Activated CD8-positive, alpha-beta T cell treated with anti-CD3 and anti-CD28 coated beads for 36 hours (primary cell): ENCODE results near the gene PRRX2. TPM values are rescaled to one million over a fixed set of nuclear protein-coding genes. Genes with fewer than 3 reads are reported as not detected.
A peak's percentile ranks its signal among the peaks of the same experiment; 100 is the strongest.

Source experiments
- ATAC-seq: fragments of 200-7000 bp; cut with Tn5 transposase; one replicate; pipeline ENCODE4 v1.10.0; 2021; ENCODE audit warnings: mild to moderate bottlenecking, moderate library complexity
- CTCF ChIA-PET: fragments of 350-600 bp; sonication (Branson Sonifier 250); formaldehyde crosslinking; loops from one replicate; lab custom pipeline; 2021; ENCODE audit warnings: antibody characterized with exemption; lab: Charles Lee
- POLR2A ChIA-PET: fragments of 350-600 bp; sonication (Branson Sonifier 250); formaldehyde crosslinking; loops from one replicate; lab custom pipeline; 2021; ENCODE audit warnings: antibody characterized with exemption; lab: Charles Lee
- DNase-seq: peaks from one replicate; pipeline ENCODE4 v3.0.0-alpha.2; 2020
- H3K27ac Mint-ChIP-seq: one replicate; pipeline ENCODE4 v1.8.0; 2021; ENCODE audit warnings: mild to moderate bottlenecking, mixed read lengths
- H3K27me3 Mint-ChIP-seq: one replicate; pipeline ENCODE4 v1.8.0; 2021; ENCODE audit warnings: mixed read lengths
- H3K36me3 Mint-ChIP-seq: one replicate; pipeline ENCODE4 v1.8.0; 2021; ENCODE audit warnings: low read depth, mixed read lengths
- H3K4me1 Mint-ChIP-seq: one replicate; pipeline ENCODE4 v1.8.0; 2021; ENCODE audit warnings: low read depth, mixed read lengths
- H3K4me3 Mint-ChIP-seq: one replicate; pipeline ENCODE4 v1.8.0; 2021; ENCODE audit warnings: mild to moderate bottlenecking, moderate library complexity, mixed read lengths
- H3K9me3 Mint-ChIP-seq: one replicate; pipeline ENCODE4 v1.8.0; 2021; ENCODE audit warnings: mixed read lengths
- intact Hi-C: fragments of 100-400 bp; cut with micrococcal nuclease; formaldehyde crosslinking; loops from one replicate; pipeline ENCODE4 v1.10.0; 2022
- total RNA-seq, 2 experiments: library from RNA; stranded (reverse); gene quantifications; one replicate each; pipeline ENCODE4 v1.2.3, GENCODE V29; 2021
- TF ChIP-seq, protein P1 (sequence below): fragments of 200-600 bp; IDR thresholded peaks from one replicate; pipeline ENCODE4 v1.8.0; 2022; ENCODE audit warnings: antibody characterized with exemption, mild to moderate bottlenecking

The PRRX2 gene
- total RNA-seq, 2 experiments from 2014 or later, result 0.85 to 1.2 TPM

DNA sequence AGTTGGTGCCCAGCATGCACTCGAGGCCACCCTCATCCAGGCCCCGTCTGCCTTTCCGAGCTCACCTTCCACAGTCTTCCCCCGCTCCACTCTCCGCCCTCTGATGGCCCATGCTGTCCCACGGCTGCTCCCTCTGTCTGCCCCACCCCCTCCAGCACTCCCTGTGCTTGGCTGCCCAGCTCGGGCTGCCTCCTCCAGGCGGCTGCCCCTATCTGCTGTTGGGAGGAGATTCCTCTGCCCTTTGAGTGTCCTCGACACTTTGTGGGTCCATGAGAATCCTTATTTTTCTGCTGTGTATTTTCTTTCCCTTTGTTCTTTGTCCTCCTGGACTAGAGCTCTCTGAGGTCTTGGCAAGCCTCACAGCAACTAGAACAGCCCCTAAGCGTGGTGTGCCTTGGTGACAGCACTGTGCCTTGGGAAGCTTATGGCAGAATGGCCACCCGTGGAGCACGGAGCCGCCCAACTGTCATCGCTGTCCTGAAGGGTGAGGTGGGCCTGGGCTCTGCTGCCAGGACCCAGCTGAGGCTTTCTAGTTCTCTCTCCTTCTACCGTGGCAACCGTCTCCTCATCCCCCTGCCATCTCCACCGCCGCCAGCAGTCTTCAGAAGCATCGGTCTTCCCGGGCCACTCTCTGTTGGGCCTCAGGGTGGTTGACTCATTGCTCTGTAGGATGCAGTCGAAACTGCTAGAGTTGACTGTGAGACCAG lies 34.3 kb upstream of the PRRX2 start:
- CTCF ChIA-PET, result interaction anchor here (2.5 kb wide), 1 partner anchor 159 kb away, joined by 7 read pairs; no protein-coding TSS in a partner anchor
- ATAC-seq (no peak), DNase-seq (no peak)
- intact Hi-C loops, result no loop called here
- TF ChIP-seq, protein P1, sequence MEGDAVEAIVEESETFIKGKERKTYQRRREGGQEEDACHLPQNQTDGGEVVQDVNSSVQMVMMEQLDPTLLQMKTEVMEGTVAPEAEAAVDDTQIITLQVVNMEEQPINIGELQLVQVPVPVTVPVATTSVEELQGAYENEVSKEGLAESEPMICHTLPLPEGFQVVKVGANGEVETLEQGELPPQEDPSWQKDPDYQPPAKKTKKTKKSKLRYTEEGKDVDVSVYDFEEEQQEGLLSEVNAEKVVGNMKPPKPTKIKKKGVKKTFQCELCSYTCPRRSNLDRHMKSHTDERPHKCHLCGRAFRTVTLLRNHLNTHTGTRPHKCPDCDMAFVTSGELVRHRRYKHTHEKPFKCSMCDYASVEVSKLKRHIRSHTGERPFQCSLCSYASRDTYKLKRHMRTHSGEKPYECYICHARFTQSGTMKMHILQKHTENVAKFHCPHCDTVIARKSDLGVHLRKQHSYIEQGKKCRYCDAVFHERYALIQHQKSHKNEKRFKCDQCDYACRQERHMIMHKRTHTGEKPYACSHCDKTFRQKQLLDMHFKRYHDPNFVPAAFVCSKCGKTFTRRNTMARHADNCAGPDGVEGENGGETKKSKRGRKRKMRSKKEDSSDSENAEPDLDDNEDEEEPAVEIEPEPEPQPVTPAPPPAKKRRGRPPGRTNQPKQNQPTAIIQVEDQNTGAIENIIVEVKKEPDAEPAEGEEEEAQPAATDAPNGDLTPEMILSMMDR, result no peak
- Mint-ChIP-seq H3K4me3 (no peak overlapping the region), H3K27ac (peak overlapping the region; percentile 48), H3K4me1 (peaks cover 49% of the 10 kb centered on the region), H3K27me3 (no peaks in the 10 kb centered on the region), H3K36me3 (peaks cover 52% of the 10 kb centered on the region), H3K9me3 (no peaks in the 10 kb centered on the region)
- POLR2A ChIA-PET, result interaction anchor here (1.6 to 3.3 kb wide), 2 partner anchors 9 to 454 kb away, joined by 4 to 21 read pairs; partner anchors contain the start of gene ASB6

DNA sequence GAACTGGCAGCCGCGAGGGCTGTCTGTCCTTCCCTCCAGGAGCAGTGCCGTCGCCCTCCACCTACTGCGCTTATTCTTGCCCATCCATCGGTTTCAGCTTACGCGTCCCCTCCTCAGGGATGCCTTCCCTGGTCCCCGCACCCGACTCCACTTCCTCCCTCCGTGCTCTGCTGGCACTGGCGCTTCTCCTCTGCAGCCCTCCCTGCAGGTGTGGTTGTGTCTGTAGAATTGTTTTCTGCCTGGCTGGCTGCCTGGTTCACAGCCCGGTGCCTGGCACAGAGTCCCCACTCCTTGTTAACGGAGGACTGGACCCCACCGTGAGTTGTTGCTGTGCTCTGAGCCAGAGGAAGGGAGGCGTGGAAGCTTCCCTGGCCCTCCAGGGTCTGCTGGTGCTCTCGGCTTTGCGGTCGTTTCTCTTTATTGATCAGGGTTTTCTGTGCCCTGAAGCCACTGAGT lies 33.7 kb upstream of the PRRX2 start:
- H3K4me1 Mint-ChIP-seq, result peaks cover 49% of the 10 kb centered on the region
- H3K4me3 Mint-ChIP-seq, result no peak overlapping the region
- TF ChIP-seq, protein P1, result no peak
- ChIA-PET POLR2A (no interaction called here), CTCF (no interaction called here)
- no peak for ATAC-seq
- peaks cover 52% of the 10 kb centered on the region for H3K36me3 Mint-ChIP-seq
- H3K27me3 Mint-ChIP-seq, result no peaks in the 10 kb centered on the region
- no peaks in the 10 kb centered on the region for H3K9me3 Mint-ChIP-seq
- no peak for DNase-seq
- intact Hi-C loops, result no loop called here
- H3K27ac Mint-ChIP-seq, result peak overlapping the region; percentile 48

DNA sequence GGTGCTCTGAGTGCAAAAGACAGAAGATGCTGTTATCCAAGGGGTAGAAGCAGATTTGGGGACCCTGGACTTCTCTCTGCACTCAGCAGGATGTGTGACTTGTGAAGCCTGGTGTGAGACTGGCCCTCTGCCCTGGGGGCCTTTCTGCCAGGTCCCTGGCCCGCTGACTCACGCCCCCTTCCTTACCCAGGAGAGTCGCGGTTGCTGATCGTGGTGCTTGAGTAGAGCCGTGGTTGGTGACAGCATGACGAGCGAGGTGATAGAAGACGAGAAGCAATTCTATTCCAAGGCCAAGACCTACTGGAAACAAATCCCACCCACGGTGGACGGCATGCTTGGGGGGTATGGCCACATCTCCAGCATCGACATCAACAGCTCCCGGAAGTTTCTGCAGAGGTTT lies 33.0 kb upstream of the PRRX2 start:
- POLR2A ChIA-PET, result no interaction called here
- no peak for ATAC-seq
- Mint-ChIP-seq H3K4me3 (no peak overlapping the region), H3K4me1 (peaks cover 43% of the 10 kb centered on the region), H3K27ac (no peak overlapping the region), H3K9me3 (no peaks in the 10 kb centered on the region), H3K36me3 (peaks cover 48% of the 10 kb centered on the region), H3K27me3 (no peaks in the 10 kb centered on the region)
- CTCF ChIA-PET, result no interaction called here
- DNase-seq, result no peak
- intact Hi-C loops, result no loop called here
- TF ChIP-seq, protein P1, result no peak

DNA sequence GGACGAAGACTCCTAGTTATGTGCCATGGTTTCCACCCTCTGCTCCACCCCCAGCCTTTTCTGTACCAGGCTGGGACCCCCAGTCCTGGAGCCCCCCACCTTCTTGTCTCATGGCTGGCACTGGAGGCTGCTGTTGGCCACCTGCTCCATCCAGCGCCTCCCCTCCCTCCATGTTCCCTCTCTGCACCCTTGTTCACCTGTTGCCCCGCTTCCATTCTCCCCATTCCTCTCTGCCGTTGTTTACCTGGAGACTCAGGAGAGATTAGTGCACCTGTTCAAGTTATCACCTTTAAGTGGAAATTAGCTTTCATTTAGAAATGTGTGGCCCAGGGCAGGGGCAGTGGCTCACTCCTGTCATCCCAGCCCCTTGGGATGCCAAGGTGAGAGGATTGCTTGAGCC lies 32.2 kb upstream of the PRRX2 start:
- TF ChIP-seq, protein P1, result no peak
- H3K4me3 Mint-ChIP-seq, result no peak overlapping the region
- peaks cover 35% of the 10 kb centered on the region for H3K4me1 Mint-ChIP-seq
- H3K36me3 Mint-ChIP-seq, result peaks cover 47% of the 10 kb centered on the region
- intact Hi-C loops, result no loop called here
- ChIA-PET POLR2A (interaction anchor here (0.9 to 1.3 kb wide), 2 partner anchors 9 to 137 kb away, joined by 3 to 4 read pairs; no protein-coding TSS in a partner anchor), CTCF (interaction anchor here (1.8 kb wide), 1 partner anchor 93 kb away, joined by 4 read pairs; no protein-coding TSS in a partner anchor)
- H3K27me3 Mint-ChIP-seq, result no peaks in the 10 kb centered on the region
- ATAC-seq, result no peak
- H3K27ac Mint-ChIP-seq, result no peak overlapping the region
- no peaks in the 10 kb centered on the region for H3K9me3 Mint-ChIP-seq
- no peak for DNase-seq

DNA sequence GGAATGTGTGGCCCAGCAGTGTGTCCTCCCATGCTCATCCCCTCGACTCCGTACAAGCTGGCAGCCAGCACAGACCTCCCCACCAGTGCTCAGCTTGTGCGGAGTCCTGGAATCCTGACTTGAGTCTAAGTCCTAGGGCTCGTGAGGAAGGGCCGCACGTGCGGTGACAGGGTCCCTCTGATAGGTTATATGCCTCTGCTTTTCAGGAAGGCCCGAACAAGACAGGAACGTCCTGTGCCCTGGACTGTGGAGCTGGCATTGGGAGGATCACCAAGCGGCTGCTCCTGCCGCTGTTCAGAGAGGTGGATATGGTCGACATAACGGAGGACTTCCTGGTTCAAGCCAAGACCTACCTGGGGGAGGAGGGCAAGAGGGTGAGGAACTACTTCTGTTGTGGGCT lies 31.6 kb upstream of the PRRX2 start:
- ATAC-seq (no peak), DNase-seq (no peak)
- H3K27ac Mint-ChIP-seq, result peak overlapping the region; percentile 38
- no peaks in the 10 kb centered on the region for H3K27me3 Mint-ChIP-seq
- TF ChIP-seq, protein P1, result no peak
- H3K36me3 Mint-ChIP-seq, result peaks cover 43% of the 10 kb centered on the region
- CTCF ChIA-PET, result interaction anchor here (1.8 kb wide), 1 partner anchor 93 kb away, joined by 4 read pairs; no protein-coding TSS in a partner anchor
- no peaks in the 10 kb centered on the region for H3K9me3 Mint-ChIP-seq
- intact Hi-C loops, result no loop called here
- POLR2A ChIA-PET, result interaction anchor here (0.9 to 1.3 kb wide), 2 partner anchors 9 to 138 kb away, joined by 3 to 4 read pairs; no protein-coding TSS in a partner anchor
- no peak overlapping the region for H3K4me3 Mint-ChIP-seq
- peaks cover 29% of the 10 kb centered on the region for H3K4me1 Mint-ChIP-seq
